Right lung (tissue), 5 donors: Measurements from ENCODE around the gene GFY. TPM values are rescaled to one million over a fixed set of nuclear protein-coding genes. Genes with fewer than 3 reads are reported as not detected.

Experiments used
- DNase-seq, 2 donors: peaks; one replicate each; pipeline ENCODE4 v3.0.0-alpha.2; 2013
- polyA plus RNA-seq, 5 donors: library from polyadenylated mRNA; unstranded; fragments of 120-200 nt; gene quantifications; one replicate each; pipeline versions ENCODE4 v1.2.1 to v1.2.3, GENCODE V29; 2013; ENCODE audit warnings: inconsistent platforms in 1 of 5, low replicate concordance in 1 of 5; ENCODE audit not compliant: insufficient read length in 5 of 5, insufficient read depth in 1 of 5

Gene GFY
- polyA plus RNA-seq, 5 donors: not detected

- no peak for DNase-seq
Measured at GRCh38 chr19:49428547-49429451, 3.6 kb downstream of the GFY start.

GRCh38 chr19:49430172-49430677, 5.0 kb downstream of the GFY start:
- no peak for DNase-seq

GRCh38 chr19:49430678-49431329, 5.6 kb downstream of the GFY start:
- no peak for DNase-seq

GRCh38 chr19:49431330-49431749, 6.2 kb downstream of the GFY start:
- no peak for DNase-seq

GRCh38 chr19:49432141-49433073, 7.2 kb downstream of the GFY start:
- no peak for DNase-seq

GRCh38 chr19:49433240-49433901, 8.2 kb downstream of the GFY start:
- no peak for DNase-seq

GRCh38 chr19:49434907-49435583, 9.9 kb downstream of the GFY start:
- no peak for DNase-seq

- no peak for DNase-seq
Measured at GRCh38 chr19:49435670-49436069, 10.5 kb downstream of the GFY start.

- no peak for DNase-seq
Measured at GRCh38 chr19:49436381-49437017, 11.3 kb downstream of the GFY start.

GRCh38 chr19:49437231-49437630, 12.0 kb downstream of the GFY start:
- DNase-seq: no peak

GRCh38 chr19:49438261-49438660, 13.1 kb downstream of the GFY start:
- DNase-seq: no peak

GRCh38 chr19:49439836-49440235, 14.6 kb downstream of the GFY start:
- no peak for DNase-seq

GRCh38 chr19:49440439-49441209, 15.4 kb downstream of the GFY start:
- DNase-seq: no peak

GRCh38 chr19:49441210-49441959, 16.2 kb downstream of the GFY start, which contains the start of gene SLC17A7:
SLC17A7 (minus strand) TSS chr19:49441527; CDS start chr19:49441379, 148 bp downstream.
- no peak for DNase-seq

GRCh38 chr19:49441960-49442350, 16.8 kb downstream of the GFY start:
- no peak for DNase-seq

- no peak for DNase-seq
Measured at GRCh38 chr19:49442354-49442753, 17.2 kb downstream of the GFY start.

GRCh38 chr19:49442771-49443365, 17.7 kb downstream of the GFY start:
- peak; percentile 79 to 81 for DNase-seq
